Vagina (tissue), 2 donors: ENCODE results near the gene NTM.

Experiments used
- POLR2A ChIP-seq, 2 donors: fragments of 450-650 bp; IDR thresholded peaks; one replicate each; pipeline ENCODE4 v1.6.1; 2017; ENCODE audit warnings: antibody characterized with exemption in 2 of 2, mild to moderate bottlenecking in 2 of 2, moderate library complexity in 2 of 2
- TF ChIP-seq, protein P1 (sequence below), 3 experiments: fragments of 450-650 bp in 2 of 3; fragments of 200-600 bp in 1 of 3; sonication (generic) in 1 of 3; IDR thresholded peaks; one replicate each; pipeline ENCODE4 v1.5.1; 2017 to 2019; ENCODE audit warnings: antibody characterized with exemption in 3 of 3, mild to moderate bottlenecking in 2 of 3, moderate library complexity in 2 of 3

DNA sequence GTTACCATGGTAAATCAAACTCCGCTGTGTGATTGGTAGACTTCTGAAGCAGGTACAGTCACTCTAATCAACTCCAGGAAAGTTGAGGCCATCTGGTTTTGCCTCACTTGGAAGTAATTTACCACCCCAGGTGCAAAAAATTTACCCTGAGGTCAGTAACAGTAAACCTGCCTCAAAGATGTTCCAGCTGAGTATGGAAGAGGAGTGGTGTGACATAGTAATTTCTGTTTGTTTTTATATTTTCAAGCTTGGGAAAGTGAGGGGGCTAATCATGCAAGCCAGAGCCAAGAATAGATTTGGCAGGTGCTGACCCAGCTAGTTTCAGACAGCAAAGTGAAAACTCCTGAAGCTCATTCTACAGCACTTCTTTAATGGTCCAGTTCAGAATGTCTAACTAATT is 691.6 kb downstream of the NTM start:
- TF ChIP-seq, protein P1, sequence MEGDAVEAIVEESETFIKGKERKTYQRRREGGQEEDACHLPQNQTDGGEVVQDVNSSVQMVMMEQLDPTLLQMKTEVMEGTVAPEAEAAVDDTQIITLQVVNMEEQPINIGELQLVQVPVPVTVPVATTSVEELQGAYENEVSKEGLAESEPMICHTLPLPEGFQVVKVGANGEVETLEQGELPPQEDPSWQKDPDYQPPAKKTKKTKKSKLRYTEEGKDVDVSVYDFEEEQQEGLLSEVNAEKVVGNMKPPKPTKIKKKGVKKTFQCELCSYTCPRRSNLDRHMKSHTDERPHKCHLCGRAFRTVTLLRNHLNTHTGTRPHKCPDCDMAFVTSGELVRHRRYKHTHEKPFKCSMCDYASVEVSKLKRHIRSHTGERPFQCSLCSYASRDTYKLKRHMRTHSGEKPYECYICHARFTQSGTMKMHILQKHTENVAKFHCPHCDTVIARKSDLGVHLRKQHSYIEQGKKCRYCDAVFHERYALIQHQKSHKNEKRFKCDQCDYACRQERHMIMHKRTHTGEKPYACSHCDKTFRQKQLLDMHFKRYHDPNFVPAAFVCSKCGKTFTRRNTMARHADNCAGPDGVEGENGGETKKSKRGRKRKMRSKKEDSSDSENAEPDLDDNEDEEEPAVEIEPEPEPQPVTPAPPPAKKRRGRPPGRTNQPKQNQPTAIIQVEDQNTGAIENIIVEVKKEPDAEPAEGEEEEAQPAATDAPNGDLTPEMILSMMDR (IDR thresholded peaks at IDR 0.05), result no peak
- no peak for TF ChIP-seq POLR2A (IDR thresholded peaks at IDR 0.05)
